HEK293T (cell line): ENCODE data around the gene ACVR2A.

Experiments
- CTCF ChIA-PET: fragments of 350-600 bp; formaldehyde crosslinking; extraction: SDS; loops from one replicate; lab custom pipeline; 2021; ENCODE audit warnings: antibody characterized with exemption, inconsistent platforms; lab: Yijun Ruan, JAX
- POLR2A ChIA-PET: fragments of 350-600 bp; formaldehyde crosslinking; extraction: SDS; loops from one replicate; lab custom pipeline; 2020; ENCODE audit warnings: antibody characterized with exemption, inconsistent platforms; lab: Yijun Ruan, JAX
- DNase-seq: peaks from one replicate; pipeline ENCODE4 v3.0.0; 2012; ENCODE audit warnings: mixed read lengths; ENCODE audit errors: extremely low spot score
- ARNT ChIP-seq: fragments of 450-650 bp; IDR thresholded peaks from 2 replicates; pipeline ENCODE4 v1.6.1; 2017; ENCODE audit warnings: mild to moderate bottlenecking
- BHLHE40 ChIP-seq: fragments of 450-650 bp; IDR thresholded peaks from 2 replicates; pipeline ENCODE4 v1.6.1; 2016; ENCODE audit warnings: mild to moderate bottlenecking, moderate library complexity, borderline replicate concordance
- CTBP1 ChIP-seq: fragments of 450-650 bp; IDR thresholded peaks from 2 replicates; pipeline ENCODE4 v1.6.1; 2016; ENCODE audit warnings: borderline replicate concordance
- ELF4 ChIP-seq: fragments of 450-650 bp; IDR thresholded peaks from 2 replicates; pipeline ENCODE4 v1.6.1; 2017; ENCODE audit warnings: antibody characterized with exemption
- FOXA1 ChIP-seq: fragments of 450-650 bp; IDR thresholded peaks from 2 replicates; pipeline ENCODE4 v1.6.1; 2016; ENCODE audit warnings: mild to moderate bottlenecking
- FOXK2 ChIP-seq: fragments of 450-650 bp; IDR thresholded peaks from 2 replicates; pipeline ENCODE4 v1.6.1; 2016; ENCODE audit warnings: mild to moderate bottlenecking
- FOXM1 ChIP-seq: fragments of 450-650 bp; IDR thresholded peaks from 2 replicates; pipeline ENCODE4 v1.6.1; 2017; ENCODE audit warnings: mild to moderate bottlenecking, borderline replicate concordance
- HDGF ChIP-seq: fragments of 450-650 bp; IDR thresholded peaks from 2 replicates; pipeline ENCODE4 v1.6.1; 2017; ENCODE audit warnings: antibody characterized with exemption, borderline replicate concordance
- L3MBTL2 ChIP-seq: fragments of 450-650 bp; conservative IDR thresholded peaks from 2 replicates; pipeline ENCODE4 v1.6.1; 2016; ENCODE audit warnings: mild to moderate bottlenecking
- LEF1 ChIP-seq: fragments of 450-650 bp; IDR thresholded peaks from 2 replicates; pipeline ENCODE4 v1.6.1; 2017; ENCODE audit warnings: mild to moderate bottlenecking, borderline replicate concordance
- PKNOX1 ChIP-seq: fragments of 450-650 bp; IDR thresholded peaks from 2 replicates; pipeline ENCODE4 v1.6.1; 2016
- SP1 ChIP-seq: fragments of 450-650 bp; IDR thresholded peaks from 2 replicates; pipeline ENCODE4 v1.6.1; 2017
- SUZ12 ChIP-seq: fragments of 450-650 bp; IDR thresholded peaks from 2 replicates; pipeline ENCODE4 v1.6.1; 2016; ENCODE audit warnings: mild to moderate bottlenecking
- TARDBP ChIP-seq: fragments of 450-650 bp; IDR thresholded peaks from 2 replicates; pipeline ENCODE4 v1.6.1; 2016
- ZNF384 ChIP-seq: fragments of 450-650 bp; IDR thresholded peaks from 2 replicates; pipeline ENCODE4 v1.6.1; 2016

ACVR2A gene

DNA sequence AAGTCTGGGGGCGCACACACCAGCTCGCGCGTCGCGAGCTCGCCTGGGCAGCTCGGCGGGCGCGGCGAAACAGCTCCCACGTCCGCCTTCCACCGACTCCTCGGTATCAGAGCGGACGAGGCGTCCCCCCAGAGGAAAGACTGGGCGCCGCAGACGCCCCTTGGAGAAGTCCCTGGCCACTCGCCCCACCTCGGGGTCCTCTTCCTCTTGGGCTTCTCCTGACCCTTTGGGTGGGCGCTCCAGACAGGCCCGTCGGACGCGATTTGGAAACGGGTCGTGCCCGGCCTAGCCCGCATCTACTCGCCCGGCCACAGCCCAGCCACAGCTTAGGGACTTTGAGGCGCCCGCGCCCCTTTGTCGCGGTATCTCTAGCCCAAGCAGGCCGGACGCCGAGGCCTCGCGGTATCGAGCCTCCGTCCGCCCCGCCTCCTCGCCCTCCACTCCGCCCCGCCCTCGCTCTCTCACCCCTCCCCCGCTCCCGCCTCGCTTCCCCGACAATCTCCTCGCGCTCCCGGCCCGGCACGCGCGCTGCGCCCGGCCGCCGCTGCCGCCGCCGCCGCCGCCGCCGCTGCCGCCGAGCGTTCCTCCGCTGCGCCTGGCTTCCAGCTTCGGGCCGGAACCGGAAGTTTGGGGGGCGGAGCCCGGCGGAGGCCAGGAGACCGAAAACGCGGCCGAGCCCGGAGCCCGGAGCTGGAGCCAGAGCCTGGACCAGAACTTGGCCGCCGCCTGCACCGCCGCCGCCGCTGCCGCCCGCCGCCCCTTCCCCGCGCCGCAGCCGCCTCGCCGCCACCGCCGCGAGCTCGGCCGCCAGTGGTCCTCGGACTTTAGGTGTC lies 749 bp upstream of the ACVR2A start:
- POLR2A ChIA-PET = interaction anchor here (2.1 kb wide), 1 partner anchor 11 kb away, joined by 8 read pairs; no protein-coding TSS in a partner anchor
- peak; percentile 87 for DNase-seq
- TF ChIP-seq FOXK2 (no peak), FOXM1 (peak; percentile 57; the same call in 1 of the 2 replicates), L3MBTL2 (peak; percentile 66), ARNT (peak; percentile 67), TARDBP (no peak), CTBP1 (no peak), PKNOX1 (no peak)
- CTCF ChIA-PET = interaction anchor here (0.6 to 1.2 kb wide), 2 partner anchors 46 to 67 kb away, joined by 3 to 4 read pairs; no protein-coding TSS in a partner anchor

DNA sequence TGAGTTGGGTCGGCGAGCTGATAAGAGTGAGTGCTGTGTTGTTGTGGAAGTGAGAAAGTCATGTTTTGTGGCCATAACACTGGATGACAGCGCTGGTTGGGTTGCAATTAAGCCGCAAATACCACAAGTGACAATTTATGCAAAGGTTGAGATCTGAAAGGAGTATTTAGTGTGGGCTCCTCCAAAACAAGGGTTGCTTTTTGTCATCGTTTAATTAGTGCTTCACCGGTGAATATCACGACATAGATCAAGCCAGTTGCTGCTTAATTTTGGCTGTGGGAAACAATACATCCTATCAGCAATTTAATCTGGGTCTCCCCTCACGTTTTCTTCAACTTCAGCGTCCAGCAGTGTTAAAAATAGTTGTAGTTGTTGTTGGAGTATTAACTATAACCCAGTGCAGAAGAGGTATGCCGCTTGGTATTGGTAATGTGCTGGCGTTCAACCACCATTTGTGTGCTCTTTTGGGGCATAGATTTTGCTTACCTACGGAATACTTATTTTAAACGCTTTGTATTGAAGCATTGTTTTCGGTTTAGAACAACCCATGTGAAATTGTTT lies 662 bp downstream of the ACVR2A start:
- ChIA-PET CTCF (interaction anchor here (0.7 kb wide), 1 partner anchor 72 kb away, joined by 4 read pairs; no protein-coding TSS in a partner anchor), POLR2A (interaction anchor here (2.1 kb wide), 1 partner anchor 9 kb away, joined by 8 read pairs; no protein-coding TSS in a partner anchor)
- no peak for DNase-seq
- TF ChIP-seq TARDBP (no peak), LEF1 (no peak)

DNA sequence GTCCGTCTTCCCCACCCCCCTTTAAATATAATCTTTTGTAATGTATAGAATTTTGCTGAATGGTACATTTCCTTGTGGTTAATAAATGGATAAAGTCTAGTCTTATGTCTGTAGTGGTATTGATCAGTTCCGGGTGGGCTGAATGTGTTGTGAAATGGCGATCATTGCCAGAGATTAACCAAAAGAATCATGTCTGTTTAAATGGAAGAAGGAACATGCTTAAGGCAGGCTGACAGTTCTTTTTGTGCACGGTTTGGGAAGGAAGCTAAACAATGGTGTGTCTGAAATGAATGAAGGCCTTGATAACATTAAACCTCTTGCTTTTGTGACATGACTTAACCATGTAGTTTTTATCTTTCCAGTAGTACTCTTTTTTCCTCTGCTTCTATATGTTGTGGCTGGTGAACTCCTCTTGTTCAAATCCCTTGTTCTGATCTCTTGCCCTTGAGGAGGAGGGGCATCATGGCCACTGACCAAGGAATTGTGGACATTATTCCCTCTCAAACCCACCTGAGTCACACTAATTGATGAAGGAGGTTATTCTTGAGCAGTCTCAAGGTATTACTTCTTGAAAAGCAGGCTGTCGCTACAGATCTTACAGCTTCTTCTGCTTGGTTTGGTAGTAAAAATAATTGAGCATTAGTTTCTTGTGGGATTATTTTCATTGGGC lies 1.7 kb downstream of the ACVR2A start:
- CTCF ChIA-PET = interaction anchor here (0.7 kb wide), 1 partner anchor 73 kb away, joined by 4 read pairs; no protein-coding TSS in a partner anchor
- peak; percentile 6 for DNase-seq
- POLR2A ChIA-PET = no interaction called here

DNA sequence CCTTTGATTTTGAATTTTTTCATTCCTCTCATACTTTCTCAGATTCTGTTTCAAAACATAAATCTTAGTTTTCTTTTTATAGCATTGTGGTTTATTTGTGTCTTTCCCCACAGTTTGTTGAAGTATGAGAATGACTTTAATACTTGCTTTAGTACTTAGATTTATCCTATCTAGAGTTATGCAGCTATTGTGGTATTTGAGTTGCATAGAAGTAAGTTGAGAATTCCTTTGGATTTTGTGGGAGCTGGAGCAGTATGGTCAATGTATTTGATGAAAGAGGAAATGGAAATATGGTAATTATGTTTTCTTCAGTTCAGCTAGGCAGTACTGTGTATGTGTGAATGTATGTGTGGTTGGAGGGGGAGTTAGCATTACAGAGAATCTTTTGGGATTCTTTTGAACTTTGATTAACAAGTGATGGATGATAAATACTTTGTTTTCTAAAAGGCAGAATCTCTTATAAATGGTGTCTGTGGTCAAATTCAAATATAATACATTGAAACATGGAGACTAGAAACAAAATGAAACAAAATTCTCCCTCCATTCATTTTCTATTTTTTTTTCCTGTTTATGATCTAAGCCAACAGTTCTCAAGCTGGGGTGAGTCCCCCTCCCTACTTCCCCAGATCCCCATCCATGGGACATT lies 3.0 kb downstream of the ACVR2A start:
- TF ChIP-seq BHLHE40 (no peak), ELF4 (no peak), TARDBP (no peak), L3MBTL2 (no peak), FOXK2 (no peak), SUZ12 (no peak), HDGF (no peak), FOXM1 (no peak), ZNF384 (no peak), PKNOX1 (no peak), FOXA1 (no peak), CTBP1 (no peak), ARNT (no peak)
- DNase-seq = no peak
- POLR2A ChIA-PET = no interaction called here
- CTCF ChIA-PET = no interaction called here

More for the DNA sequence above, 1.7 kb downstream of the ACVR2A start:
- no peak for TF ChIP-seq FOXA1
- no peak for TF ChIP-seq HDGF
- no peak for TF ChIP-seq CTBP1
- TF ChIP-seq TARDBP = no peak
- TF ChIP-seq SP1 = no peak
- TF ChIP-seq FOXK2 = no peak
- TF ChIP-seq LEF1 = no peak
- no peak for TF ChIP-seq PKNOX1
- no peak for TF ChIP-seq L3MBTL2
- no peak for TF ChIP-seq BHLHE40

DNA sequence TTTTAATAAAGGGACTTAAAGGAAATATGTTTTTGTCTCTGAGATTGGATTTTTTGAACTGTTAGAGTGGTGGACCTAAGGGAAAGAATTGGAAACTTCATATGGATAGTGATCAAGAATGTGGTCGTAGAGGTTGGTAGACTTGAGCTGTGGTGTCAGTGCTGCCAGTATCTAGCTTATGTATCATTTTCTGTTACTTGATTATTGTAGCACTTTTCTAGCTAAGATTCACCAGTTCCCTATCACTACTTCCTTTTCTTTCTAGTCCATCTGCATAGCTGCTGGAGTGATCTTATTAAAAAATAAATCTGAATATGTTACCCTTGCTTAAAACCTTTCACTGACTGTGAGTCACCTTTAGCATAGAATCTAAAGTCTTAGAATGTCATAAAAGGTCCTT lies 6.0 kb downstream of the ACVR2A start:
- POLR2A ChIA-PET = no interaction called here
- no peak for DNase-seq
- TF ChIP-seq HDGF (no peak), FOXK2 (no peak), SP1 (no peak), SUZ12 (no peak), ARNT (no peak)

More for the DNA sequence above, 6.0 kb downstream of the ACVR2A start:
- CTCF ChIA-PET = no interaction called here
